ENCODE data around the gene FAM120C.

FAM120C gene

GRCh38 chrX:54172455-54172854, 10.6 kb downstream of the FAM120C start:
- DNase-seq: no peak
- no peak for TF ChIP-seq CTCF (IDR thresholded peaks at IDR 0.05)
- Mint-ChIP-seq H3K27me3 (ENCODE audit: low read depth, poor library complexity) (peaks cover 2% of the 10 kb centered on the region), H3K36me3 (ENCODE audit: low read depth) (peaks cover 52% of the 10 kb centered on the region), H3K4me1 (no peaks in the 10 kb centered on the region), H3K9me3 (peaks cover 29% of the 10 kb centered on the region), H3K27ac (no peak overlapping the region), H3K4me3 (no peak overlapping the region)

- no peak for DNase-seq
- H3K4me3 Mint-ChIP-seq: no peak overlapping the region
Measured at GRCh38 chrX:54171527-54172250, 11.4 kb downstream of the FAM120C start.

GRCh38 chrX:54171091-54171490, 12.0 kb downstream of the FAM120C start:
- DNase-seq: no peak
- no peak overlapping the region for H3K27ac Mint-ChIP-seq
- H3K27me3 Mint-ChIP-seq (ENCODE audit: low read depth, poor library complexity): peaks cover 2% of the 10 kb centered on the region
- no peak for TF ChIP-seq CTCF (IDR thresholded peaks at IDR 0.05)
- H3K9me3 Mint-ChIP-seq: peaks cover 26% of the 10 kb centered on the region
- no peak overlapping the region for H3K4me3 Mint-ChIP-seq
- H3K36me3 Mint-ChIP-seq (ENCODE audit: low read depth): peaks cover 40% of the 10 kb centered on the region
- no peaks in the 10 kb centered on the region for H3K4me1 Mint-ChIP-seq

More at GRCh38 chrX:54171527-54172250, 11.4 kb downstream of the FAM120C start:
- Mint-ChIP-seq H3K9me3 (peaks cover 30% of the 10 kb centered on the region), H3K36me3 (ENCODE audit: low read depth) (peaks cover 44% of the 10 kb centered on the region), H3K4me1 (no peaks in the 10 kb centered on the region), H3K27ac (no peak overlapping the region), H3K27me3 (ENCODE audit: low read depth, poor library complexity) (peaks cover 2% of the 10 kb centered on the region)
- no peak for TF ChIP-seq CTCF (IDR thresholded peaks at IDR 0.05)

- Mint-ChIP-seq H3K4me1 (no peaks in the 10 kb centered on the region), H3K27me3 (ENCODE audit: low read depth, poor library complexity) (no peaks in the 10 kb centered on the region), H3K4me3 (no peak overlapping the region), H3K36me3 (ENCODE audit: low read depth) (peaks cover 12% of the 10 kb centered on the region), H3K27ac (no peak overlapping the region), H3K9me3 (peaks cover 30% of the 10 kb centered on the region)
- no peak for TF ChIP-seq CTCF (IDR thresholded peaks at IDR 0.05)
- no peak for DNase-seq
Measured at GRCh38 chrX:54166915-54167314, 16.1 kb downstream of the FAM120C start.

- Mint-ChIP-seq H3K27me3 (ENCODE audit: low read depth, poor library complexity) (no peaks in the 10 kb centered on the region), H3K36me3 (ENCODE audit: low read depth) (peaks cover 30% of the 10 kb centered on the region), H3K4me1 (no peaks in the 10 kb centered on the region), H3K27ac (no peak overlapping the region), H3K9me3 (peaks cover 64% of the 10 kb centered on the region), H3K4me3 (no peak overlapping the region)
- no peak for TF ChIP-seq CTCF (IDR thresholded peaks at IDR 0.05)
- no peak for DNase-seq
Measured at GRCh38 chrX:54157561-54157960, 25.5 kb downstream of the FAM120C start.

GRCh38 chrX:54134269-54134668, 48.8 kb downstream of the FAM120C start:
- no peaks in the 10 kb centered on the region for H3K27me3 Mint-ChIP-seq (ENCODE audit: low read depth, poor library complexity)
- H3K36me3 Mint-ChIP-seq (ENCODE audit: low read depth): peaks cover 48% of the 10 kb centered on the region
- no peak overlapping the region for H3K4me3 Mint-ChIP-seq
- no peaks in the 10 kb centered on the region for H3K4me1 Mint-ChIP-seq
- peaks cover 56% of the 10 kb centered on the region for H3K9me3 Mint-ChIP-seq
- no peak for DNase-seq
- H3K27ac Mint-ChIP-seq: no peak overlapping the region
- no peak for TF ChIP-seq CTCF (IDR thresholded peaks at IDR 0.05)

All from nephron progenitor cell (in vitro differentiated cells).